Right lobe of liver (tissue), 6 donors: ENCODE results near the gene WWC1. TPM values are rescaled to one million over a fixed set of nuclear protein-coding genes. Genes with fewer than 3 reads are reported as not detected.

Experiments
- ATAC-seq, 4 donors: fragments of 200-7000 bp; cut with Tn5 transposase; one replicate each; pipeline ENCODE4 v1.9.1; 2020; ENCODE audit warnings: mild to moderate bottlenecking in 4 of 4, moderate library complexity in 4 of 4
- DNase-seq, 3 donors: peaks; one replicate each; pipeline ENCODE4 v3.0.0-alpha.2; 2020
- H3K27ac ChIP-seq, 3 donors: fragments of 200-600 bp; one replicate each; pipeline ENCODE4 v1.8.0; 2022
- H3K27me3 ChIP-seq, 2 donors: fragments of 200-600 bp; one replicate each; pipeline ENCODE4 v1.8.0; 2022
- H3K36me3 ChIP-seq, 4 donors: fragments of 200-600 bp; sonication (generic) in 1 of 4; one replicate each; pipeline versions ENCODE4 v1.5.1 to v1.8.0; 2017 to 2022; ENCODE audit warnings: control low read depth in 1 of 4
- H3K4me1 ChIP-seq, 4 donors: fragments of 200-600 bp; sonication (generic) in 1 of 4; one replicate each; pipeline versions ENCODE4 v1.5.1 to v1.8.0; 2017 to 2022; ENCODE audit warnings: control low read depth in 1 of 4
- H3K4me3 ChIP-seq, 3 donors: fragments of 200-600 bp; one replicate each; pipeline ENCODE4 v1.8.0; 2022
- H3K9me3 ChIP-seq, 4 donors: fragments of 200-600 bp; sonication (generic) in 1 of 4; one replicate each; pipeline versions ENCODE4 v1.5.1 to v1.8.0; 2017 to 2022; ENCODE audit warnings: control low read depth in 1 of 4
- POLR2A ChIP-seq: fragments of 450-650 bp; IDR thresholded peaks from one replicate; pipeline ENCODE4 v1.6.1; 2017; ENCODE audit warnings: antibody characterized with exemption, mild to moderate bottlenecking
- WGBS: methylation state at CpG from one replicate; pipeline ENCODE4 v1.1.6; 2018; ENCODE audit warnings: low coverage, low lambda C conversion rate; ENCODE audit not compliant: insufficient coverage; ENCODE audit errors: missing lambda C conversion rate; 5-methylcytosine and 5-hydroxymethylcytosine counted together
- intact Hi-C, 2 donors: fragments of 100-400 bp; cut with DNase I; formaldehyde crosslinking; loops; one replicate each; pipeline versions ENCODE4 v1.11.2 to v1.14.1; 2022
- total RNA-seq, 6 experiments: library from RNA; depleted of rRNA in 2 of 6; stranded (reverse); fragments of >200 nt in 2 of 6; fragmentation: NEBNext Ultra II Directional in 3 of 6; extraction: Animal tissue kit (Norgen Biotek cat#: 25700) in 3 of 6; gene quantifications; one replicate each; pipeline versions ENCODE4 v1.1.0 to v1.2.4, GENCODE V29; 2016 to 2023
- TF ChIP-seq, protein P1 (sequence below), 4 donors: fragments of 200-600 bp in 3 of 4; fragments of 450-650 bp in 1 of 4; IDR thresholded peaks; one replicate each; pipeline versions ENCODE4 v1.5.1 to v1.8.0; 2016 to 2022; ENCODE audit warnings: antibody characterized with exemption in 4 of 4, mild to moderate bottlenecking in 2 of 4
- donor health status: DM: no; HTN: yes; CAD: no.
- donor health status: DM: no; HTN: no; CAD: no.
- donor health status: DM: no; HTN: no; CAD: no.
- donor health status: DM: no; HTN: yes; CAD: no.
- donor health status: DM: no; HTN: yes; CAD: no.

Gene WWC1
- total RNA-seq, 6 experiments from 2014 or later: 9.6 to 74.4 (median 23.5) TPM

- intact Hi-C loops: no loop called here
- H3K4me1 ChIP-seq: no peaks in the 10 kb centered on the region
- TF ChIP-seq, protein P1, sequence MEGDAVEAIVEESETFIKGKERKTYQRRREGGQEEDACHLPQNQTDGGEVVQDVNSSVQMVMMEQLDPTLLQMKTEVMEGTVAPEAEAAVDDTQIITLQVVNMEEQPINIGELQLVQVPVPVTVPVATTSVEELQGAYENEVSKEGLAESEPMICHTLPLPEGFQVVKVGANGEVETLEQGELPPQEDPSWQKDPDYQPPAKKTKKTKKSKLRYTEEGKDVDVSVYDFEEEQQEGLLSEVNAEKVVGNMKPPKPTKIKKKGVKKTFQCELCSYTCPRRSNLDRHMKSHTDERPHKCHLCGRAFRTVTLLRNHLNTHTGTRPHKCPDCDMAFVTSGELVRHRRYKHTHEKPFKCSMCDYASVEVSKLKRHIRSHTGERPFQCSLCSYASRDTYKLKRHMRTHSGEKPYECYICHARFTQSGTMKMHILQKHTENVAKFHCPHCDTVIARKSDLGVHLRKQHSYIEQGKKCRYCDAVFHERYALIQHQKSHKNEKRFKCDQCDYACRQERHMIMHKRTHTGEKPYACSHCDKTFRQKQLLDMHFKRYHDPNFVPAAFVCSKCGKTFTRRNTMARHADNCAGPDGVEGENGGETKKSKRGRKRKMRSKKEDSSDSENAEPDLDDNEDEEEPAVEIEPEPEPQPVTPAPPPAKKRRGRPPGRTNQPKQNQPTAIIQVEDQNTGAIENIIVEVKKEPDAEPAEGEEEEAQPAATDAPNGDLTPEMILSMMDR (IDR thresholded peaks at IDR 0.05): no peak
- no peak for TF ChIP-seq POLR2A
- H3K36me3 ChIP-seq: peaks cover 0 to 9% (median 0%) of the 10 kb centered on the region in 4 donors
- DNase-seq (no peak), ATAC-seq (no peak)
- no peaks in the 10 kb centered on the region for H3K27me3 ChIP-seq
- 88% methylated on average over 9 of the region's 10 CpGs for WGBS
- no peak overlapping the region for H3K4me3 ChIP-seq
- H3K27ac ChIP-seq: no peak overlapping the region
- H3K9me3 ChIP-seq: no peaks in the 10 kb centered on the region
These were observed 155.7 kb downstream of the WWC1 start for GRCh38 chr5:168446983-168447619.

DNA sequence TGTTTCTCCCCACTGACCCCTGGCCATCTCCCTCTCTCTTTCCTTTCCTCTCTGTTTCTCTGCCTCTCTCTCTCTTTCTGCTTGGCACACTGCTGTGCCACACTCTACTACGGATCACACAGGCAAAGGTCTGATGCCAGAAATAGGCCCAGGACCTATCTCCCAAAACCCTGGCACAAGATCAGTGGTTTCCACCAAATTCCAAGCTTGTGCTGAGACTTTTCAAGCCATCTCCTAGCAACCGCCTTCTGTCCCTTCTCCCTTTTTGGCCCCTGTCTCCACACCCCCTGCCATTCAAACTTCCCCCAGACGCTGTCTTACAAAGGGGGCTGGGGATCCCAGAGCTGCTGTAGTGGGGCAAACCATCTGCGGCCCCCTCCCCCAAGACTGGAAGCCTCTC lies 156.4 kb downstream of the WWC1 start:
- DNase-seq: no peak
- no peak for ATAC-seq
- WGBS: 72% methylated on average over 2 of the region's 4 CpGs
- no peak for TF ChIP-seq POLR2A
- TF ChIP-seq, protein P1 (IDR thresholded peaks at IDR 0.05): no peak
- Histone ChIP-seq H3K27ac (no peak overlapping the region), H3K9me3 (no peaks in the 10 kb centered on the region), H3K4me3 (no peak overlapping the region), H3K36me3 (peaks cover 0 to 9% (median 0%) of the 10 kb centered on the region in 4 donors), H3K27me3 (no peaks in the 10 kb centered on the region), H3K4me1 (no peaks in the 10 kb centered on the region)
- intact Hi-C loops: no loop called here

- H3K36me3 ChIP-seq: peaks cover 0 to 4% (median 0%) of the 10 kb centered on the region in 4 donors
- TF ChIP-seq POLR2A: no peak
- TF ChIP-seq, protein P1 (IDR thresholded peaks at IDR 0.05): no peak
- 57% methylated on average over 2 of the region's 2 CpGs for WGBS
- ATAC-seq (no peak), DNase-seq (no peak)
- no peak overlapping the region for H3K27ac ChIP-seq
- H3K9me3 ChIP-seq: no peaks in the 10 kb centered on the region
- no peak overlapping the region for H3K4me3 ChIP-seq
- H3K27me3 ChIP-seq: no peaks in the 10 kb centered on the region
- H3K4me1 ChIP-seq: no peaks in the 10 kb centered on the region
- intact Hi-C loops: no loop called here
These were observed 157.7 kb downstream of the WWC1 start for GRCh38 chr5:168449166-168449565.

GRCh38 chr5:168451565-168451964 lies 160.1 kb downstream of the WWC1 start:
- H3K27me3 ChIP-seq: no peaks in the 10 kb centered on the region
- ATAC-seq (no peak), DNase-seq (no peak)
- WGBS: 71% methylated on average over 2 of the region's 3 CpGs
- intact Hi-C loops: no loop called here
- H3K27ac ChIP-seq: no peak overlapping the region
- H3K4me1 ChIP-seq: no peaks in the 10 kb centered on the region
- H3K4me3 ChIP-seq: no peak overlapping the region
- no peaks in the 10 kb centered on the region for H3K9me3 ChIP-seq
- TF ChIP-seq, protein P1 (IDR thresholded peaks at IDR 0.05): no peak
- TF ChIP-seq POLR2A: no peak
- H3K36me3 ChIP-seq: peaks cover 0 to 10% (median 5%) of the 10 kb centered on the region in 4 donors
